Gastroesophageal sphincter (tissue), 4 donors: ENCODE data around the gene UPF1. TPM values are rescaled to one million over a fixed set of nuclear protein-coding genes. Genes with fewer than 3 reads are reported as not detected.
A peak's percentile ranks its signal among the peaks of the same experiment; 100 is the strongest.

ENCODE experiments used
- ATAC-seq: fragments of 150-250 bp; one replicate; pipeline ENCODE4 v1.9.1; 2016; ENCODE audit warnings: mild to moderate bottlenecking, moderate library complexity
- H3K27ac ChIP-seq, 4 donors: fragments of 200-600 bp; sonication (generic) in 3 of 4; 1 replicate in 3 of 4; 2 replicates in 1 of 4; pipeline ENCODE4 v1.5.1; 2016 to 2019
- H3K27me3 ChIP-seq: fragments of 200-600 bp; sonication (generic); one replicate; pipeline ENCODE4 v1.5.1; 2019
- H3K36me3 ChIP-seq, 2 donors: fragments of 200-600 bp; sonication (generic); one replicate each; pipeline ENCODE4 v1.5.1; 2019; ENCODE audit warnings: control low read depth in 1 of 2
- H3K4me1 ChIP-seq, 3 donors: fragments of 200-600 bp; sonication (generic); 1 replicate in 2 of 3; 2 replicates in 1 of 3; pipeline ENCODE4 v1.5.1; 2016 to 2019; ENCODE audit warnings: control low read depth in 2 of 3
- H3K4me3 ChIP-seq, 2 donors: fragments of 200-600 bp; sonication (generic); one replicate each; pipeline ENCODE4 v1.5.1; 2019; ENCODE audit warnings: mild to moderate bottlenecking in 1 of 2, moderate library complexity in 1 of 2
- H3K9me3 ChIP-seq, 3 donors: fragments of 200-600 bp; sonication (generic); one replicate each; pipeline ENCODE4 v1.5.1; 2017 to 2019; ENCODE audit warnings: control low read depth in 2 of 3
- CTCF ChIP-seq, 4 experiments: fragments of 200-600 bp in 2 of 4; fragments of 450-650 bp in 2 of 4; sonication (generic) in 1 of 4; IDR thresholded peaks; one replicate each; pipeline ENCODE4 v1.5.1; 2017 to 2019; ENCODE audit warnings: antibody characterized with exemption in 4 of 4, mild to moderate bottlenecking in 2 of 4, moderate library complexity in 2 of 4
- EP300 ChIP-seq: sonication (generic); formaldehyde crosslinking; IDR thresholded peaks from one replicate; pipeline ENCODE4 v1.6.1; 2017; ENCODE audit warnings: antibody characterized with exemption, mild to moderate bottlenecking
- POLR2A ChIP-seq, 2 donors: fragments of 450-650 bp; IDR thresholded peaks; one replicate each; pipeline ENCODE4 v1.6.1; 2017; ENCODE audit warnings: antibody characterized with exemption in 2 of 2, mild to moderate bottlenecking in 2 of 2, moderate library complexity in 1 of 2
- POLR2AphosphoS5 ChIP-seq: sonication (generic); formaldehyde crosslinking; IDR thresholded peaks from one replicate; pipeline ENCODE4 v1.6.1; 2017; ENCODE audit warnings: antibody characterized with exemption
- WGBS, 2 donors: methylation state at CpG; one replicate each; pipeline ENCODE4 v1.1.5; 2018; ENCODE audit warnings: low coverage in 1 of 2; 5-methylcytosine and 5-hydroxymethylcytosine counted together
- total RNA-seq, 4 donors: library from RNA; depleted of rRNA; stranded (reverse); fragments of >200 nt; gene quantifications; one replicate each; pipeline ENCODE4 v1.1.0, GENCODE V29; 2016

UPF1 gene
- total RNA-seq, 4 donors from 2014 or later, result 53.6 to 92.2 (median 59.9) TPM

GRCh38 chr19:18848878-18849661 lies 17.3 kb downstream of the UPF1 start:
- peak; percentile 26 for TF ChIP-seq POLR2AphosphoS5
- TF ChIP-seq POLR2A (IDR thresholded peaks at IDR 0.05), result no peak
- peaks cover 0 to 81% (median 42%) of the 10 kb centered on the region in 3 donors for H3K4me1 ChIP-seq
- peaks cover 0 to 58% of the 10 kb centered on the region in 2 donors for H3K36me3 ChIP-seq
- H3K4me3 ChIP-seq, result no peak overlapping the region
- no peaks in the 10 kb centered on the region for H3K27me3 ChIP-seq
- H3K9me3 ChIP-seq, result no peaks in the 10 kb centered on the region
- peak overlapping the region; percentile 5 to 81 (median 77) for H3K27ac ChIP-seq
- peak; percentile 71 for ATAC-seq
- WGBS, 2 donors, result 33 to 51% methylated on average over 6 to 15 of the region's 23 CpGs

- TF ChIP-seq EP300, result no peak
- no peak for TF ChIP-seq POLR2A (IDR thresholded peaks at IDR 0.05)
- no peak for TF ChIP-seq POLR2AphosphoS5
- no peak for TF ChIP-seq CTCF (IDR thresholded peaks at IDR 0.05)
- H3K9me3 ChIP-seq, result no peaks in the 10 kb centered on the region
- peaks cover 0 to 73% (median 42%) of the 10 kb centered on the region in 3 donors for H3K4me1 ChIP-seq
- no peak overlapping the region for H3K4me3 ChIP-seq
- no peak for ATAC-seq
- peaks cover 0 to 66% of the 10 kb centered on the region in 2 donors for H3K36me3 ChIP-seq
- no peaks in the 10 kb centered on the region for H3K27me3 ChIP-seq
- WGBS, 2 donors, result 45 to 47% methylated on average over 5 to 14 of the region's 16 CpGs
- peak overlapping the region; percentile 5 to 81 (median 77) for H3K27ac ChIP-seq
Measured at GRCh38 chr19:18849838-18850400, 18.2 kb downstream of the UPF1 start.

- ATAC-seq, result no peak
- Histone ChIP-seq H3K27me3 (no peaks in the 10 kb centered on the region), H3K4me3 (no peak overlapping the region), H3K4me1 (peaks cover 0 to 66% (median 42%) of the 10 kb centered on the region in 3 donors), H3K27ac (peak overlapping the region in 3 of 4 donors; percentile 44 to 81 (median 76)), H3K9me3 (no peaks in the 10 kb centered on the region), H3K36me3 (peaks cover 0 to 74% of the 10 kb centered on the region in 2 donors)
- 71 to 83% methylated on average over 2 to 7 of the region's 27 CpGs for WGBS, 2 donors
- TF ChIP-seq EP300 (no peak), CTCF (IDR thresholded peaks at IDR 0.05) (no peak), POLR2A (IDR thresholded peaks at IDR 0.05) (no peak), POLR2AphosphoS5 (no peak)
Measured at GRCh38 chr19:18850471-18851375, 19.0 kb downstream of the UPF1 start.

- TF ChIP-seq EP300 (no peak), POLR2AphosphoS5 (no peak), POLR2A (IDR thresholded peaks at IDR 0.05) (no peak), CTCF (IDR thresholded peaks at IDR 0.05) (no peak)
- Histone ChIP-seq H3K27me3 (no peaks in the 10 kb centered on the region), H3K36me3 (peaks cover 0 to 80% of the 10 kb centered on the region in 2 donors), H3K4me3 (no peak overlapping the region), H3K9me3 (no peaks in the 10 kb centered on the region), H3K27ac (peak overlapping the region in 2 of 4 donors; percentile 76 to 81), H3K4me1 (peaks cover 0 to 60% (median 37%) of the 10 kb centered on the region in 3 donors)
- WGBS, 2 donors, result 95% methylated on average over 4 of the region's 31 CpGs; no CpG with 5 or more reads in 1 of the 2 donors
- no peak for ATAC-seq
Measured at GRCh38 chr19:18851673-18852325, 20.0 kb downstream of the UPF1 start.
